HEK293T (cell line): ENCODE data around the gene HSPA6.
"Not testable (repeated sequence)": the region's sequence is repeated elsewhere in the genome, so short reads cannot be mapped to it uniquely, and the experiment has no call there.

Experiments
- CTCF ChIA-PET: fragments of 350-600 bp; formaldehyde crosslinking; extraction: SDS; loops from one replicate; lab custom pipeline; 2021; ENCODE audit warnings: antibody characterized with exemption, inconsistent platforms; lab: Yijun Ruan, JAX
- POLR2A ChIA-PET: fragments of 350-600 bp; formaldehyde crosslinking; extraction: SDS; loops from one replicate; lab custom pipeline; 2020; ENCODE audit warnings: antibody characterized with exemption, inconsistent platforms; lab: Yijun Ruan, JAX
- DNase-seq: peaks from one replicate; pipeline ENCODE4 v3.0.0; 2012; ENCODE audit warnings: mixed read lengths; ENCODE audit errors: extremely low spot score
- ARNT ChIP-seq: fragments of 450-650 bp; IDR thresholded peaks from 2 replicates; pipeline ENCODE4 v1.6.1; 2017; ENCODE audit warnings: mild to moderate bottlenecking
- BHLHE40 ChIP-seq: fragments of 450-650 bp; IDR thresholded peaks from 2 replicates; pipeline ENCODE4 v1.6.1; 2016; ENCODE audit warnings: mild to moderate bottlenecking, moderate library complexity, borderline replicate concordance
- ELF4 ChIP-seq: fragments of 450-650 bp; IDR thresholded peaks from 2 replicates; pipeline ENCODE4 v1.6.1; 2017; ENCODE audit warnings: antibody characterized with exemption
- FOXA1 ChIP-seq: fragments of 450-650 bp; IDR thresholded peaks from 2 replicates; pipeline ENCODE4 v1.6.1; 2016; ENCODE audit warnings: mild to moderate bottlenecking
- FOXK2 ChIP-seq: fragments of 450-650 bp; IDR thresholded peaks from 2 replicates; pipeline ENCODE4 v1.6.1; 2016; ENCODE audit warnings: mild to moderate bottlenecking
- FOXM1 ChIP-seq: fragments of 450-650 bp; IDR thresholded peaks from 2 replicates; pipeline ENCODE4 v1.6.1; 2017; ENCODE audit warnings: mild to moderate bottlenecking, borderline replicate concordance
- L3MBTL2 ChIP-seq: fragments of 450-650 bp; conservative IDR thresholded peaks from 2 replicates; pipeline ENCODE4 v1.6.1; 2016; ENCODE audit warnings: mild to moderate bottlenecking
- LEF1 ChIP-seq: fragments of 450-650 bp; IDR thresholded peaks from 2 replicates; pipeline ENCODE4 v1.6.1; 2017; ENCODE audit warnings: mild to moderate bottlenecking, borderline replicate concordance
- SP1 ChIP-seq: fragments of 450-650 bp; IDR thresholded peaks from 2 replicates; pipeline ENCODE4 v1.6.1; 2017
- ZNF384 ChIP-seq: fragments of 450-650 bp; IDR thresholded peaks from 2 replicates; pipeline ENCODE4 v1.6.1; 2016

The HSPA6 gene

GRCh38 chr1:161539731-161540569 is 15.6 kb downstream of the HSPA6 start:
- POLR2A ChIA-PET = interaction anchor here (0.9 to 1.1 kb wide), 2 partner anchors 9 to 10 kb away, joined by 3 read pairs; no protein-coding TSS in a partner anchor
- TF ChIP-seq ZNF384 (peak; percentile 92), L3MBTL2 (0 out of 2 replicates have a peak, but pooled peaks have one; percentile 9)
- DNase-seq = peak; percentile 75
- CTCF ChIA-PET = interaction anchor here (0.6 kb wide), 1 partner anchor 249 kb away, joined by 7 read pairs; no protein-coding TSS in a partner anchor

GRCh38 chr1:161540570-161540960 is 16.2 kb downstream of the HSPA6 start:
- DNase-seq, POLR2A ChIA-PET, CTCF ChIA-PET: not testable (repeated sequence)

- DNase-seq, POLR2A ChIA-PET: not testable (repeated sequence)
- CTCF ChIA-PET = interaction anchor here (0.7 kb wide), 1 partner anchor 549 kb away, joined by 3 read pairs; no protein-coding TSS in a partner anchor
Measured at GRCh38 chr1:161542091-161542559, 17.8 kb downstream of the HSPA6 start.

- CTCF ChIA-PET = interaction anchor here (0.7 kb wide), 1 partner anchor 548 kb away, joined by 3 read pairs; no protein-coding TSS in a partner anchor
- POLR2A ChIA-PET = not testable (repeated sequence)
Measured at GRCh38 chr1:161543125-161543524, 18.8 kb downstream of the HSPA6 start.

GRCh38 chr1:161545005-161545731 is 20.8 kb downstream of the HSPA6 start:
- POLR2A ChIA-PET, CTCF ChIA-PET, DNase-seq: not testable (repeated sequence)

More at GRCh38 chr1:161543125-161543524, 18.8 kb downstream of the HSPA6 start:
- DNase-seq = not testable (repeated sequence)

- CTCF ChIA-PET, DNase-seq, POLR2A ChIA-PET: not testable (repeated sequence)
Measured at GRCh38 chr1:161547995-161548741, 23.8 kb downstream of the HSPA6 start.

GRCh38 chr1:161548749-161549406 is 24.5 kb downstream of the HSPA6 start:
- CTCF ChIA-PET, POLR2A ChIA-PET, DNase-seq: not testable (repeated sequence)

- ChIA-PET CTCF (no interaction called here), POLR2A (interaction anchor here (0.8 kb wide), 1 partner anchor 177 kb away, joined by 4 read pairs; no protein-coding TSS in a partner anchor)
- no peak for DNase-seq
- no peak for TF ChIP-seq FOXA1
- no peak for TF ChIP-seq FOXM1
- no peak for TF ChIP-seq LEF1
- no peak for TF ChIP-seq BHLHE40
- no peak for TF ChIP-seq ARNT
- no peak for TF ChIP-seq ELF4
- no peak for TF ChIP-seq SP1
- no peak for TF ChIP-seq FOXK2
Measured at GRCh38 chr1:161549652-161550051, 25.3 kb downstream of the HSPA6 start, which contains the start of gene FCGR3A. TSS of gene FCGR3A (minus strand) at chr1:161549818. CDS start at chr1:161549736, 82 bp downstream.

GRCh38 chr1:161550942-161551341 is 26.6 kb downstream of the HSPA6 start:
- POLR2A ChIA-PET, CTCF ChIA-PET, DNase-seq: not testable (repeated sequence)

GRCh38 chr1:161553631-161554030 is 29.3 kb downstream of the HSPA6 start:
- CTCF ChIA-PET, POLR2A ChIA-PET: not testable (repeated sequence)

GRCh38 chr1:161554340-161554739 is 30.0 kb downstream of the HSPA6 start:
- POLR2A ChIA-PET, CTCF ChIA-PET: not testable (repeated sequence)

More at GRCh38 chr1:161553631-161554030, 29.3 kb downstream of the HSPA6 start:
- DNase-seq = not testable (repeated sequence)

GRCh38 chr1:161554815-161555417 is 30.6 kb downstream of the HSPA6 start:
- CTCF ChIA-PET, POLR2A ChIA-PET, DNase-seq: not testable (repeated sequence)

More at GRCh38 chr1:161554340-161554739, 30.0 kb downstream of the HSPA6 start:
- DNase-seq = not testable (repeated sequence)

- peak; percentile 0 for DNase-seq
- CTCF ChIA-PET, POLR2A ChIA-PET: not testable (repeated sequence)
Measured at GRCh38 chr1:161556143-161556542, 31.8 kb downstream of the HSPA6 start.

GRCh38 chr1:161556990-161557389 is 32.6 kb downstream of the HSPA6 start:
- POLR2A ChIA-PET, DNase-seq, CTCF ChIA-PET: not testable (repeated sequence)
